Stomach (tissue), 9 donors: ENCODE results near the gene FAM89B. TPM values are rescaled to one million over a fixed set of nuclear protein-coding genes. Genes with fewer than 3 reads are reported as not detected.

Experiments
- DNase-seq, 2 donors: peaks; one replicate each; pipeline versions ENCODE4 v3.0.0 to v3.0.0-alpha.2; 2013 to 2019
- H3K27ac ChIP-seq, 5 donors: fragments of 200-600 bp in 4 of 5; sonication (generic) in 4 of 5; one replicate each; pipeline ENCODE4 v1.5.1; 2013 to 2019; ENCODE audit warnings: mild to moderate bottlenecking in 1 of 5, moderate library complexity in 1 of 5
- H3K27me3 ChIP-seq, 3 donors: fragments of 200-600 bp; sonication (generic); one replicate each; pipeline ENCODE4 v1.5.1; 2017 to 2019; ENCODE audit warnings: mixed run types in 1 of 3
- H3K36me3 ChIP-seq, 4 donors: fragments of 200-600 bp; sonication (generic); 1 replicate in 3 of 4; 2 replicates in 1 of 4; pipeline ENCODE4 v1.5.1; 2016 to 2019
- H3K4me1 ChIP-seq, 4 donors: fragments of 200-600 bp; sonication (generic); one replicate each; pipeline ENCODE4 v1.5.1; 2016 to 2019
- H3K4me3 ChIP-seq, 4 donors: fragments of 200-600 bp; sonication (generic) in 3 of 4; one replicate each; pipeline ENCODE4 v1.5.1; 2016 to 2019; ENCODE audit warnings: mild to moderate bottlenecking in 1 of 4
- H3K9me3 ChIP-seq, 4 donors: fragments of 200-600 bp; sonication (generic); one replicate each; pipeline ENCODE4 v1.5.1; 2016 to 2019
- EP300 ChIP-seq: sonication (generic); formaldehyde crosslinking; IDR thresholded peaks from one replicate; pipeline ENCODE4 v1.6.1; 2017; ENCODE audit warnings: antibody characterized with exemption
- POLR2A ChIP-seq, 4 donors: fragments of 450-650 bp; IDR thresholded peaks; one replicate each; pipeline ENCODE4 v1.6.1; 2016; ENCODE audit warnings: antibody characterized with exemption in 4 of 4, control low read depth in 2 of 4, mild to moderate bottlenecking in 1 of 4, moderate library complexity in 1 of 4
- POLR2AphosphoS5 ChIP-seq, 3 donors: sonication (generic); formaldehyde crosslinking; IDR thresholded peaks; one replicate each; pipeline ENCODE4 v1.6.1; 2016; ENCODE audit warnings: antibody characterized with exemption in 3 of 3
- WGBS, 5 donors: extraction: QIAGEN DNeasy Blood & Tissue Kit in 3 of 5; methylation state at CpG; one replicate each; pipeline versions ENCODE4 v1.1.5 to v1.1.7; 2013 to 2018; 5-methylcytosine and 5-hydroxymethylcytosine counted together
- intact Hi-C: fragments of 100-400 bp; cut with DNase I; formaldehyde crosslinking; loops from one replicate; pipeline ENCODE4 v1.15.1; 2023; ENCODE audit warnings: low total_unique reads
- polyA plus RNA-seq, 3 donors: library from polyadenylated mRNA; stranded (reverse); fragments of 200-250 nt; gene quantifications; one replicate each; pipeline ENCODE4 v1.2.3, GENCODE V29; 2013
- total RNA-seq, 5 donors: library from RNA; depleted of rRNA; stranded (reverse); fragments of >200 nt; gene quantifications; one replicate each; pipeline versions ENCODE4 v1.1.0 to v1.2.3, GENCODE V29; 2014 to 2016
- TF ChIP-seq, protein P1 (sequence below), 7 experiments: fragments of 450-650 bp in 4 of 7; fragments of 200-600 bp in 3 of 7; sonication (generic) in 3 of 7; IDR thresholded peaks; one replicate each; pipeline ENCODE4 v1.5.1; 2016 to 2019; ENCODE audit warnings: antibody characterized with exemption in 7 of 7, control low read depth in 2 of 7, mild to moderate bottlenecking in 1 of 7
- donor health status: healthy with polysubstance abuse.
- donor health status: Bipolar disorder and iron deficiency.
- donor health status: healthy.

The FAM89B gene
- total and polyA plus RNA-seq, 8 donors, result 3.9 to 68.2 (median 56.8) TPM

DNA sequence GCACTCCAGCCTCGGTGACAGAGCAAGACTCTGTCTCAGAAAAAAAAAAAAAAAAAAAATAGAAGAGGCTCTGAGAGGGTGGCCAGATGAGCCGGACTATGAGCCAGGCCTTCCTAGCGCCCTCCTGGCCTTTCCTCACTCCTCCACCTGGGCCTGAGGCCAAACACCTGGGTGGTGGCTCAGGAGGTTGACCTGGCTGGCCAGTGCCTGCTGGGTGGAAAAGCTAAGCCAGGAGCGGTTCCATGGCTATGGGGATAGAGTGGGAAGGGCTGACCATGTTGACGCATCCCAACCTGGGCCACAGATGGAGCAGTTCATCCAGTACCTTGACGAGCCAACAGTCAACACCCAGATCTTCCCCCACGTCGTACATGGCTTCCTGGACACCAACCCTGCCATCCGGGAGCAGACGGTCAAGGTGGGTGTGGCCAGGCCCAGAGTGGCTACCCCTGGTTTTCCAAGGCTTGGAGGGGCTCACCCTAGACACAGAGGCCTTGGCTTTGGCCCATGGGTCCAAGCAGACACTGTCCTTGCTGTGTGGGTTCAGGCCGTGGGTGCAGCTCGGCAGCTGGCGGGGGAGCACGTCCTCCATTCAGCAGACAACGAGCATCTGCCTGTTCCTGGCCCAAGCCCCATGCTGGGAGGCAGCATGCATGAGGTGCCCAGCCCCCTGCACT lies 39.8 kb upstream of the FAM89B start:
- Histone ChIP-seq H3K36me3 (peaks cover 46 to 100% (median 98%) of the 10 kb centered on the region in 4 donors), H3K27ac (no peak overlapping the region), H3K4me3 (no peak overlapping the region), H3K27me3 (no peaks in the 10 kb centered on the region), H3K4me1 (peaks cover 0 to 16% (median 6%) of the 10 kb centered on the region in 4 donors), H3K9me3 (no peaks in the 10 kb centered on the region)
- 75 to 85% (median 81%) methylated on average over 9 to 15 of the region's 15 CpGs for WGBS, 5 donors
- intact Hi-C loops, result no loop called here
- TF ChIP-seq POLR2A (IDR thresholded peaks at IDR 0.05), result no peak
- peak in 1 of 2 donors; percentile 6 for DNase-seq

DNA sequence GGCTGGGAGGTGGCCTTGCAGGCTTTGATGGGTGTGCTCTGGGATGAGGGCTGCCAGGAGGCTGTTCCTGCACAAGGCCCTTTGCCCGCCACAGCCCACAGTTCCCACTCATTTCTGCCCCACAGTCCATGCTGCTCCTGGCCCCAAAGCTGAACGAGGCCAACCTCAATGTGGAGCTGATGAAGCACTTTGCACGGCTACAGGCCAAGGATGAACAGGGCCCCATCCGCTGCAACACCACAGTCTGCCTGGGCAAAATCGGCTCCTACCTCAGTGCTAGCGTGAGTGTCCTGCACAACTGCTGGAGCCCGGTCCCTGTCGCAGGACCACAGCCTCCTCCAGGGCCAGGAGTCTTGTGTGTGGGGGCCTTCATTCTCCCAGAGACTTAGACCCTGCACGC lies 37.2 kb upstream of the FAM89B start:
- H3K27me3 ChIP-seq, result no peaks in the 10 kb centered on the region
- intact Hi-C loops, result no loop called here
- H3K9me3 ChIP-seq, result no peaks in the 10 kb centered on the region
- H3K27ac ChIP-seq, result no peak overlapping the region
- H3K4me1 ChIP-seq, result peaks cover 9 to 15% (median 11%) of the 10 kb centered on the region in 4 donors
- 82 to 93% (median 90%) methylated on average over 3 to 9 of the region's 9 CpGs for whole genome bisulfite sequencing, 5 donors
- DNase-seq, result peak in 1 of 2 donors; percentile 3
- H3K4me3 ChIP-seq, result no peak overlapping the region
- peaks cover 50 to 93% (median 90%) of the 10 kb centered on the region in 4 donors for H3K36me3 ChIP-seq
- TF ChIP-seq POLR2A (IDR thresholded peaks at IDR 0.05) (no peak), EP300 (no peak)

- no peak for TF ChIP-seq POLR2A (IDR thresholded peaks at IDR 0.05)
- TF ChIP-seq, protein P1, sequence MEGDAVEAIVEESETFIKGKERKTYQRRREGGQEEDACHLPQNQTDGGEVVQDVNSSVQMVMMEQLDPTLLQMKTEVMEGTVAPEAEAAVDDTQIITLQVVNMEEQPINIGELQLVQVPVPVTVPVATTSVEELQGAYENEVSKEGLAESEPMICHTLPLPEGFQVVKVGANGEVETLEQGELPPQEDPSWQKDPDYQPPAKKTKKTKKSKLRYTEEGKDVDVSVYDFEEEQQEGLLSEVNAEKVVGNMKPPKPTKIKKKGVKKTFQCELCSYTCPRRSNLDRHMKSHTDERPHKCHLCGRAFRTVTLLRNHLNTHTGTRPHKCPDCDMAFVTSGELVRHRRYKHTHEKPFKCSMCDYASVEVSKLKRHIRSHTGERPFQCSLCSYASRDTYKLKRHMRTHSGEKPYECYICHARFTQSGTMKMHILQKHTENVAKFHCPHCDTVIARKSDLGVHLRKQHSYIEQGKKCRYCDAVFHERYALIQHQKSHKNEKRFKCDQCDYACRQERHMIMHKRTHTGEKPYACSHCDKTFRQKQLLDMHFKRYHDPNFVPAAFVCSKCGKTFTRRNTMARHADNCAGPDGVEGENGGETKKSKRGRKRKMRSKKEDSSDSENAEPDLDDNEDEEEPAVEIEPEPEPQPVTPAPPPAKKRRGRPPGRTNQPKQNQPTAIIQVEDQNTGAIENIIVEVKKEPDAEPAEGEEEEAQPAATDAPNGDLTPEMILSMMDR (IDR thresholded peaks at IDR 0.05), result no peak
- no peak for TF ChIP-seq EP300
- no peak for TF ChIP-seq POLR2AphosphoS5 (IDR thresholded peaks at IDR 0.05)
- Histone ChIP-seq H3K27me3 (no peaks in the 10 kb centered on the region), H3K27ac (no peak overlapping the region), H3K9me3 (no peaks in the 10 kb centered on the region), H3K4me3 (no peak overlapping the region), H3K36me3 (peaks cover 35 to 78% (median 75%) of the 10 kb centered on the region in 4 donors), H3K4me1 (peaks cover 22 to 30% (median 24%) of the 10 kb centered on the region in 4 donors)
- peak in 1 of 2 donors; percentile 7 for DNase-seq
- intact Hi-C loops, result no loop called here
- WGBS, 5 donors, result 71 to 87% (median 80%) methylated on average over 9 to 12 of the region's 12 CpGs
These were observed 35.7 kb upstream of the FAM89B start for GRCh38 chr11:65536412-65537295.

GRCh38 chr11:65537296-65537597 lies 35.1 kb upstream of the FAM89B start:
- H3K36me3 ChIP-seq, result peaks cover 30 to 72% (median 69%) of the 10 kb centered on the region in 4 donors
- WGBS, 5 donors, result 80 to 96% (median 88%) methylated on average over 2 of the region's 2 CpGs
- intact Hi-C loops, result no loop called here

More at GRCh38 chr11:65537296-65537597, 35.1 kb upstream of the FAM89B start:
- Histone ChIP-seq H3K9me3 (no peaks in the 10 kb centered on the region), H3K27me3 (no peaks in the 10 kb centered on the region), H3K27ac (no peak overlapping the region), H3K4me1 (peaks cover 25 to 34% (median 29%) of the 10 kb centered on the region in 4 donors), H3K4me3 (no peak overlapping the region)
- DNase-seq, result peak in 1 of 2 donors; percentile 16
- TF ChIP-seq EP300, result no peak
- TF ChIP-seq, protein P1 (IDR thresholded peaks at IDR 0.05), result no peak
- TF ChIP-seq POLR2A (IDR thresholded peaks at IDR 0.05), result no peak
- TF ChIP-seq POLR2AphosphoS5 (IDR thresholded peaks at IDR 0.05), result no peak
